ENCODE results near the gene CNTNAP3B.
"Not testable (repeated sequence)": the region's sequence is repeated elsewhere in the genome, so short reads cannot be mapped to it uniquely, and the experiment has no call there.

The CNTNAP3B gene

DNA sequence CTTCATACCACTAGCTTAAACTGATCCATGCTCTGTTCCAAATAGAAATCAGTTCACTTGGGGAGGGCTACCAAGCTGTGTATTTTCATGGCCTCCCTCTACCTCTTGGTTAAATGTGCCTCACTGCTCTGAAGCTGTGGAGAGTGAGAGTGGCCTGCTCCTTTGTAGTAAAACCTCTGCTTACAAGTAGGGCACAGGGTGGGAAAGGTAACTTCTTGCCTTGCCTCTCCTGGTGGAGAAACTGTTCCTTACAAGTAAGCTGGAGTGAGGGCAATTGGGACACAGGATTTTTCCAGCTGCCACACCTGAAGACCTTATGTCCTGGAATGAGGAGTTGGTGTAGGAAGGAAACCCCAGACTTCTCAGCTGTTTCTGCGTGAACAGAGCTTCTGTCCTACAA, 211.9 kb downstream of the CNTNAP3B start:
- not testable (repeated sequence) for DNase-seq; H3K9me3 Mint-ChIP-seq; H3K36me3 Mint-ChIP-seq (ENCODE audit: insufficient read depth); H3K4me3 Mint-ChIP-seq; H3K27me3 Mint-ChIP-seq; ATAC-seq (replicated peaks); H3K27ac Mint-ChIP-seq; H3K4me1 Mint-ChIP-seq (ENCODE audit: low read depth in 2 of 2)

GRCh38 chr9:41905488-41905887, 223.7 kb downstream of the CNTNAP3B start:
- not testable (repeated sequence) for DNase-seq; H3K36me3 Mint-ChIP-seq (ENCODE audit: insufficient read depth); H3K27me3 Mint-ChIP-seq

GRCh38 chr9:41902762-41903161, 226.5 kb downstream of the CNTNAP3B start:
- ATAC-seq (replicated peaks), result not testable (repeated sequence)

More at GRCh38 chr9:41905488-41905887, 223.7 kb downstream of the CNTNAP3B start:
- not testable (repeated sequence) for H3K9me3 Mint-ChIP-seq; ATAC-seq (replicated peaks); H3K4me1 Mint-ChIP-seq (ENCODE audit: low read depth in 2 of 2); H3K27ac Mint-ChIP-seq; H3K4me3 Mint-ChIP-seq

DNA sequence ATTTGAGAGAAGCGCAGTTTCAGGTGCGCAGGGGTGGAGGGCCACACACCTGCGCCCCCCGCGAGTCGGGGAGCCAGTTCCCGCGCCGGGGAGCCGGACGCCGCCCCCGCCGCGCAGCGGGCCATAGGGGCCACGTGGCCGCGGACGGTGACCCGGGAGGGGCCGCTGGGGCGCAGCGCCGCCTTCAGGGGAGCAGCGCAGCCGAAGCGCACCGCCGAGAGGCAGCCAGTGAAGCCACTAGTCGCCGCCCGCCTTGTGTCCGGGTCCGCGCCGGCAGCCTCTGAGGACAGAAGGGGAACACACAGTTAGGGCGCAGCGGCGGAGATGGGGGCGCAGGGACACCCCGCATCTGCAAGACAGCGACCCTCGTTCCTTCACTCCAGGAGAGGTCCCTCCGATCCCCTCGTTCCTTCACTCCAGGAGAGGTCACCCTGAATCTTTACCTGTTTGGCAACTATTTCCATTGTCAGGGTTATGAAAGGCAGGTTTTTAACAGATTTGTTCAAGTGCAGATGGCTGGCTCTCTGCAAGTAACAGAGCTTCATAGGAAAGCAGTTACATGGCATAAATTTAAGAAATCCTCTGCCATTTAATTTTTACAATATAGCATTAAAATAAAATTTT, 230.4 kb downstream of the CNTNAP3B start:
- ATAC-seq (replicated peaks); H3K4me1 Mint-ChIP-seq (ENCODE audit: low read depth in 2 of 2); DNase-seq; H3K4me3 Mint-ChIP-seq; H3K27me3 Mint-ChIP-seq; H3K36me3 Mint-ChIP-seq (ENCODE audit: insufficient read depth); H3K9me3 Mint-ChIP-seq; H3K27ac Mint-ChIP-seq: not testable (repeated sequence)

More at GRCh38 chr9:41902762-41903161, 226.5 kb downstream of the CNTNAP3B start:
- DNase-seq; H3K4me1 Mint-ChIP-seq (ENCODE audit: low read depth in 2 of 2); H3K27ac Mint-ChIP-seq; H3K36me3 Mint-ChIP-seq (ENCODE audit: insufficient read depth); H3K9me3 Mint-ChIP-seq; H3K4me3 Mint-ChIP-seq; H3K27me3 Mint-ChIP-seq: not testable (repeated sequence)

- not testable (repeated sequence) for H3K27ac Mint-ChIP-seq; H3K9me3 Mint-ChIP-seq; H3K4me1 Mint-ChIP-seq (ENCODE audit: low read depth in 2 of 2); H3K36me3 Mint-ChIP-seq (ENCODE audit: insufficient read depth); H3K4me3 Mint-ChIP-seq; H3K27me3 Mint-ChIP-seq; DNase-seq; ATAC-seq (replicated peaks)
These were observed 254.7 kb downstream of the CNTNAP3B start for GRCh38 chr9:41874557-41874956.

DNA sequence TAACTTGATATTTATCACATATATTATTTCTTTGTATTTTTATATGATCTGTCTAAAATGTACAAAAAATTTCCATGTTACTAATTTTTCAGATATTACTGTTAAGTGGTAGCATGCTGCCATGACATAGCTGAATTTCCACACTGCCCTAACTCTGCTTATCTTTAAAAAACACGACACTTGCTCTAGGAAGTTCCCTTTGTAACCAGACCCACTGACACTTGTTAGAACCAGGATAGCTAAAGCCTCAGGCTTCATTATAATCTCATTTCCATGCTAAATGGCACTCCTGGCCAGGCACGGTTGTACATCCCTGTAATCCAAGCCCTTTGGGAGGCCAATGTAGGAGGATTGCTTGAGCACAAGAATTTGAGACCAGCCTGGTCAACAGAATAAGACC, 273.8 kb downstream of the CNTNAP3B start:
- H3K9me3 Mint-ChIP-seq; H3K4me1 Mint-ChIP-seq (ENCODE audit: low read depth in 2 of 2); H3K4me3 Mint-ChIP-seq; H3K27me3 Mint-ChIP-seq; ATAC-seq (replicated peaks); DNase-seq; H3K36me3 Mint-ChIP-seq (ENCODE audit: insufficient read depth); H3K27ac Mint-ChIP-seq: not testable (repeated sequence)

GRCh38 chr9:41851848-41852740, 277.1 kb downstream of the CNTNAP3B start:
- H3K4me3 Mint-ChIP-seq; H3K4me1 Mint-ChIP-seq (ENCODE audit: low read depth in 2 of 2); H3K36me3 Mint-ChIP-seq (ENCODE audit: insufficient read depth); H3K27me3 Mint-ChIP-seq; DNase-seq; ATAC-seq (replicated peaks); H3K9me3 Mint-ChIP-seq; H3K27ac Mint-ChIP-seq: not testable (repeated sequence)

GRCh38 chr9:41847829-41848228, 281.4 kb downstream of the CNTNAP3B start:
- not testable (repeated sequence) for H3K9me3 Mint-ChIP-seq; DNase-seq; H3K27me3 Mint-ChIP-seq; H3K36me3 Mint-ChIP-seq (ENCODE audit: insufficient read depth); H3K4me1 Mint-ChIP-seq (ENCODE audit: low read depth in 2 of 2); H3K4me3 Mint-ChIP-seq; H3K27ac Mint-ChIP-seq; ATAC-seq (replicated peaks)
